ENCODE results near the gene CPLANE1. TPM values are rescaled to one million over a fixed set of nuclear protein-coding genes. Genes with fewer than 3 reads are reported as not detected.
"Not testable (repeated sequence)": the region's sequence is repeated elsewhere in the genome, so short reads cannot be mapped to it uniquely, and the experiment has no call there.

CPLANE1 gene
- total RNA-seq, 1 experiment from 2014 or later: 6.5 TPM

- Histone ChIP-seq H3K27me3 (no peaks in the 10 kb centered on the region), H3K36me3 (peaks cover 73% of the 10 kb centered on the region), H3K4me3 (no peak overlapping the region), H3K9me3 (no peaks in the 10 kb centered on the region)
- DNase-seq: no peak
Observed at GRCh38 chr5:37172957-37173356, 76.2 kb downstream of the CPLANE1 start.

GRCh38 chr5:37170856-37171255, 78.3 kb downstream of the CPLANE1 start:
- no peaks in the 10 kb centered on the region for H3K27me3 ChIP-seq
- no peaks in the 10 kb centered on the region for H3K9me3 ChIP-seq
- H3K36me3 ChIP-seq: peaks cover 67% of the 10 kb centered on the region
- no peak for DNase-seq
- H3K4me3 ChIP-seq: no peak overlapping the region

GRCh38 chr5:37166197-37166596, 83.0 kb downstream of the CPLANE1 start:
- DNase-seq: no peak
- no peak overlapping the region for H3K4me3 ChIP-seq
- H3K36me3 ChIP-seq: peaks cover 34% of the 10 kb centered on the region

GRCh38 chr5:37165761-37166160, 83.4 kb downstream of the CPLANE1 start:
- Histone ChIP-seq H3K9me3 (no peaks in the 10 kb centered on the region), H3K36me3 (peaks cover 30% of the 10 kb centered on the region), H3K4me3 (no peak overlapping the region), H3K27me3 (no peaks in the 10 kb centered on the region)
- DNase-seq: no peak

More at GRCh38 chr5:37166197-37166596, 83.0 kb downstream of the CPLANE1 start:
- Histone ChIP-seq H3K27me3 (no peaks in the 10 kb centered on the region), H3K9me3 (no peaks in the 10 kb centered on the region)

GRCh38 chr5:37153661-37154060, 95.5 kb downstream of the CPLANE1 start:
- Histone ChIP-seq H3K27me3 (no peaks in the 10 kb centered on the region), H3K9me3 (no peaks in the 10 kb centered on the region), H3K4me3 (no peak overlapping the region), H3K36me3 (peaks cover 16% of the 10 kb centered on the region)
- no peak for DNase-seq

- Histone ChIP-seq H3K27me3 (no peaks in the 10 kb centered on the region), H3K4me3 (no peak overlapping the region), H3K9me3 (peaks cover 10% of the 10 kb centered on the region), H3K36me3 (peaks cover 36% of the 10 kb centered on the region)
- no peak for DNase-seq
Observed at GRCh38 chr5:37146896-37147295, 102.3 kb downstream of the CPLANE1 start.

GRCh38 chr5:37136694-37137093, 112.5 kb downstream of the CPLANE1 start:
- Histone ChIP-seq H3K27me3 (no peaks in the 10 kb centered on the region), H3K4me3 (no peak overlapping the region), H3K9me3 (peaks cover 1% of the 10 kb centered on the region; the same call in 1 of the 2 replicates), H3K36me3 (peaks cover 46% of the 10 kb centered on the region)
- DNase-seq: no peak

GRCh38 chr5:37135312-37135711, 113.9 kb downstream of the CPLANE1 start:
- H3K4me3 ChIP-seq, H3K9me3 ChIP-seq, H3K27me3 ChIP-seq, DNase-seq: not testable (repeated sequence)
- H3K36me3 ChIP-seq: peaks cover 41% of the 10 kb centered on the region

- Histone ChIP-seq H3K27me3 (no peaks in the 10 kb centered on the region), H3K4me3 (no peak overlapping the region), H3K9me3 (peaks cover 1% of the 10 kb centered on the region; the same call in 1 of the 2 replicates), H3K36me3 (peaks cover 55% of the 10 kb centered on the region)
- DNase-seq: no peak
Observed at GRCh38 chr5:37133939-37134338, 115.2 kb downstream of the CPLANE1 start.

GRCh38 chr5:37132646-37133045, 116.5 kb downstream of the CPLANE1 start:
- Histone ChIP-seq H3K27me3 (no peaks in the 10 kb centered on the region), H3K9me3 (0 out of 2 replicates have a peak, but pooled peaks cover 1% of the 10 kb centered on the region), H3K36me3 (peaks cover 46% of the 10 kb centered on the region), H3K4me3 (no peak overlapping the region)
- DNase-seq: no peak

- no peaks in the 10 kb centered on the region for H3K27me3 ChIP-seq
- DNase-seq: no peak
- no peaks in the 10 kb centered on the region for H3K9me3 ChIP-seq
- H3K36me3 ChIP-seq: peaks cover 21% of the 10 kb centered on the region
- H3K4me3 ChIP-seq: no peak overlapping the region
Observed at GRCh38 chr5:37121465-37121864, 127.7 kb downstream of the CPLANE1 start.

GRCh38 chr5:37121027-37121426, 128.1 kb downstream of the CPLANE1 start:
- no peak for DNase-seq
- Histone ChIP-seq H3K9me3 (no peaks in the 10 kb centered on the region), H3K36me3 (peaks cover 21% of the 10 kb centered on the region), H3K27me3 (no peaks in the 10 kb centered on the region), H3K4me3 (no peak overlapping the region)

- H3K36me3 ChIP-seq: peaks cover 21% of the 10 kb centered on the region
- H3K4me3 ChIP-seq: no peak overlapping the region
- H3K27me3 ChIP-seq: no peaks in the 10 kb centered on the region
- no peak for DNase-seq
- H3K9me3 ChIP-seq: no peaks in the 10 kb centered on the region
Observed at GRCh38 chr5:37120270-37120669, 128.9 kb downstream of the CPLANE1 start.

GRCh38 chr5:37116359-37116758, 132.8 kb downstream of the CPLANE1 start:
- Histone ChIP-seq H3K27me3 (no peaks in the 10 kb centered on the region), H3K4me3 (no peak overlapping the region), H3K36me3 (peaks cover 32% of the 10 kb centered on the region), H3K9me3 (no peaks in the 10 kb centered on the region)
- no peak for DNase-seq

- Histone ChIP-seq H3K9me3 (no peaks in the 10 kb centered on the region), H3K36me3 (peaks cover 20% of the 10 kb centered on the region), H3K4me3 (no peak overlapping the region), H3K27me3 (no peaks in the 10 kb centered on the region)
- DNase-seq: no peak
Observed at GRCh38 chr5:37112383-37112991, 136.7 kb downstream of the CPLANE1 start.

- no peaks in the 10 kb centered on the region for H3K27me3 ChIP-seq
- peaks cover 25% of the 10 kb centered on the region for H3K36me3 ChIP-seq
- H3K4me3 ChIP-seq: no peak overlapping the region
- H3K9me3 ChIP-seq: no peaks in the 10 kb centered on the region
- DNase-seq: no peak
Observed at GRCh38 chr5:37111426-37112382, 137.5 kb downstream of the CPLANE1 start.

- no peak for DNase-seq
- Histone ChIP-seq H3K27me3 (no peaks in the 10 kb centered on the region), H3K9me3 (no peaks in the 10 kb centered on the region), H3K36me3 (peaks cover 30% of the 10 kb centered on the region), H3K4me3 (no peak overlapping the region)
Observed at GRCh38 chr5:37110135-37110534, 139.0 kb downstream of the CPLANE1 start.
